ENCODE data around the gene SLC39A10. TPM values are rescaled to one million over a fixed set of nuclear protein-coding genes. Genes with fewer than 3 reads are reported as not detected.
A peak's percentile ranks its signal among the peaks of the same experiment; 100 is the strongest.

SLC39A10 gene
- total RNA-seq, 1 experiment from 2014 or later: 112 TPM

GRCh38 chr2:195756218-195756942 is 99.4 kb downstream of the SLC39A10 start:
- no peak overlapping the region for H3K4me2 ChIP-seq (ENCODE audit: low read depth, low read length, poor library complexity, severe bottlenecking)
- no peaks in the 10 kb centered on the region for H3K4me1 ChIP-seq (ENCODE audit: low read length)
- H3K9ac ChIP-seq (ENCODE audit: low read length): no peak overlapping the region
- DNase-seq: no peak
- no peak overlapping the region for H3K4me3 ChIP-seq (ENCODE audit: low read length)
- H3K27me3 ChIP-seq (ENCODE audit: low read length): no peaks in the 10 kb centered on the region
- no peak overlapping the region for H3K27ac ChIP-seq (ENCODE audit: low read length)
- H3K9me2 ChIP-seq (replicated peaks; ENCODE audit: insufficient read depth, low read length): no peaks in the 10 kb centered on the region
- H3K36me3 ChIP-seq (ENCODE audit: insufficient read depth, low read length): 0 out of 2 replicates have a peak, but pooled peaks cover 4% of the 10 kb centered on the region
- no peaks in the 10 kb centered on the region for H3K79me2 ChIP-seq (ENCODE audit: low read length)
- H3K9me3 ChIP-seq (ENCODE audit: low read length): peaks cover 8% of the 10 kb centered on the region
- no peaks in the 10 kb centered on the region for H4K20me1 ChIP-seq (ENCODE audit: insufficient read depth, low read depth, low read length)
- no peak overlapping the region for H2AFZ ChIP-seq (ENCODE audit: low read length)

GRCh38 chr2:195758846-195759245 is 101.8 kb downstream of the SLC39A10 start:
- Histone ChIP-seq H3K4me1 (ENCODE audit: low read length) (no peaks in the 10 kb centered on the region), H4K20me1 (ENCODE audit: insufficient read depth, low read depth, low read length) (no peaks in the 10 kb centered on the region), H3K27ac (ENCODE audit: low read length) (no peak overlapping the region), H3K9ac (ENCODE audit: low read length) (no peak overlapping the region), H3K27me3 (ENCODE audit: low read length) (no peaks in the 10 kb centered on the region), H3K4me2 (ENCODE audit: low read depth, low read length, poor library complexity, severe bottlenecking) (no peak overlapping the region), H3K9me2 (replicated peaks; ENCODE audit: insufficient read depth, low read length) (no peaks in the 10 kb centered on the region), H3K9me3 (ENCODE audit: low read length) (peaks cover 8% of the 10 kb centered on the region), H2AFZ (ENCODE audit: low read length) (no peak overlapping the region), H3K36me3 (ENCODE audit: insufficient read depth, low read length) (0 out of 2 replicates have a peak, but pooled peaks cover 4% of the 10 kb centered on the region), H3K4me3 (ENCODE audit: low read length) (no peak overlapping the region), H3K79me2 (ENCODE audit: low read length) (no peaks in the 10 kb centered on the region)
- DNase-seq: no peak

GRCh38 chr2:195759877-195760276 is 102.9 kb downstream of the SLC39A10 start:
- no peak overlapping the region for H2AFZ ChIP-seq (ENCODE audit: low read length)
- H3K9me3 ChIP-seq (ENCODE audit: low read length): peaks cover 8% of the 10 kb centered on the region
- no peak for DNase-seq
- H3K27me3 ChIP-seq (ENCODE audit: low read length): no peaks in the 10 kb centered on the region
- no peak overlapping the region for H3K9ac ChIP-seq (ENCODE audit: low read length)
- H3K27ac ChIP-seq (ENCODE audit: low read length): no peak overlapping the region
- 0 out of 2 replicates have a peak, but pooled peaks cover 4% of the 10 kb centered on the region for H3K36me3 ChIP-seq (ENCODE audit: insufficient read depth, low read length)
- no peak overlapping the region for H3K4me2 ChIP-seq (ENCODE audit: low read depth, low read length, poor library complexity, severe bottlenecking)
- no peaks in the 10 kb centered on the region for H3K4me1 ChIP-seq (ENCODE audit: low read length)
- no peaks in the 10 kb centered on the region for H3K79me2 ChIP-seq (ENCODE audit: low read length)
- no peak overlapping the region for H3K4me3 ChIP-seq (ENCODE audit: low read length)
- no peaks in the 10 kb centered on the region for H3K9me2 ChIP-seq (replicated peaks; ENCODE audit: insufficient read depth, low read length)
- no peaks in the 10 kb centered on the region for H4K20me1 ChIP-seq (ENCODE audit: insufficient read depth, low read depth, low read length)

GRCh38 chr2:195763866-195764265 is 106.8 kb downstream of the SLC39A10 start:
- no peaks in the 10 kb centered on the region for H3K4me1 ChIP-seq (ENCODE audit: low read length)
- H4K20me1 ChIP-seq (ENCODE audit: insufficient read depth, low read depth, low read length): no peaks in the 10 kb centered on the region
- H3K27ac ChIP-seq (ENCODE audit: low read length): no peak overlapping the region
- no peaks in the 10 kb centered on the region for H3K9me2 ChIP-seq (replicated peaks; ENCODE audit: insufficient read depth, low read length)
- H3K27me3 ChIP-seq (ENCODE audit: low read length): no peaks in the 10 kb centered on the region
- DNase-seq: no peak
- peaks cover 8% of the 10 kb centered on the region for H3K9me3 ChIP-seq (ENCODE audit: low read length)
- no peaks in the 10 kb centered on the region for H3K36me3 ChIP-seq (ENCODE audit: insufficient read depth, low read length)
- H2AFZ ChIP-seq (ENCODE audit: low read length): no peak overlapping the region
- no peaks in the 10 kb centered on the region for H3K79me2 ChIP-seq (ENCODE audit: low read length)
- no peak overlapping the region for H3K4me2 ChIP-seq (ENCODE audit: low read depth, low read length, poor library complexity, severe bottlenecking)
- H3K4me3 ChIP-seq (ENCODE audit: low read length): no peak overlapping the region
- no peak overlapping the region for H3K9ac ChIP-seq (ENCODE audit: low read length)

- no peaks in the 10 kb centered on the region for H3K9me2 ChIP-seq (replicated peaks; ENCODE audit: insufficient read depth, low read length)
- no peak overlapping the region for H3K27ac ChIP-seq (ENCODE audit: low read length)
- no peaks in the 10 kb centered on the region for H3K36me3 ChIP-seq (ENCODE audit: insufficient read depth, low read length)
- 0 out of 2 replicates have a peak, but pooled peaks cover 2% of the 10 kb centered on the region for H3K27me3 ChIP-seq (ENCODE audit: low read length)
- H3K9ac ChIP-seq (ENCODE audit: low read length): no peak overlapping the region
- no peaks in the 10 kb centered on the region for H3K4me1 ChIP-seq (ENCODE audit: low read length)
- H2AFZ ChIP-seq (ENCODE audit: low read length): no peak overlapping the region
- no peaks in the 10 kb centered on the region for H3K9me3 ChIP-seq (ENCODE audit: low read length)
- no peaks in the 10 kb centered on the region for H4K20me1 ChIP-seq (ENCODE audit: insufficient read depth, low read depth, low read length)
- H3K4me3 ChIP-seq (ENCODE audit: low read length): no peak overlapping the region
- no peaks in the 10 kb centered on the region for H3K79me2 ChIP-seq (ENCODE audit: low read length)
- DNase-seq: no peak
- H3K4me2 ChIP-seq (ENCODE audit: low read depth, low read length, poor library complexity, severe bottlenecking): no peak overlapping the region
These were observed 109.7 kb downstream of the SLC39A10 start for GRCh38 chr2:195766691-195767090.

- peak; percentile 35 for DNase-seq
- Histone ChIP-seq H3K27ac (ENCODE audit: low read length) (no peak overlapping the region), H3K27me3 (ENCODE audit: low read length) (0 out of 2 replicates have a peak, but pooled peaks cover 2% of the 10 kb centered on the region), H2AFZ (ENCODE audit: low read length) (no peak overlapping the region), H3K9ac (ENCODE audit: low read length) (no peak overlapping the region), H3K4me1 (ENCODE audit: low read length) (no peaks in the 10 kb centered on the region), H3K9me2 (replicated peaks; ENCODE audit: insufficient read depth, low read length) (no peaks in the 10 kb centered on the region), H3K4me3 (ENCODE audit: low read length) (no peak overlapping the region), H3K79me2 (ENCODE audit: low read length) (no peaks in the 10 kb centered on the region), H3K4me2 (ENCODE audit: low read depth, low read length, poor library complexity, severe bottlenecking) (no peak overlapping the region), H3K9me3 (ENCODE audit: low read length) (no peaks in the 10 kb centered on the region), H3K36me3 (ENCODE audit: insufficient read depth, low read length) (no peaks in the 10 kb centered on the region), H4K20me1 (ENCODE audit: insufficient read depth, low read depth, low read length) (no peaks in the 10 kb centered on the region)
These were observed 111.4 kb downstream of the SLC39A10 start for GRCh38 chr2:195768431-195768830.

- no peak for DNase-seq
- Histone ChIP-seq H3K4me1 (ENCODE audit: low read length) (no peaks in the 10 kb centered on the region), H2AFZ (ENCODE audit: low read length) (no peak overlapping the region), H3K27me3 (ENCODE audit: low read length) (0 out of 2 replicates have a peak, but pooled peaks cover 2% of the 10 kb centered on the region), H4K20me1 (ENCODE audit: insufficient read depth, low read depth, low read length) (no peaks in the 10 kb centered on the region), H3K9ac (ENCODE audit: low read length) (no peak overlapping the region), H3K9me3 (ENCODE audit: low read length) (no peaks in the 10 kb centered on the region), H3K27ac (ENCODE audit: low read length) (no peak overlapping the region), H3K4me2 (ENCODE audit: low read depth, low read length, poor library complexity, severe bottlenecking) (no peak overlapping the region), H3K79me2 (ENCODE audit: low read length) (no peaks in the 10 kb centered on the region), H3K36me3 (ENCODE audit: insufficient read depth, low read length) (no peaks in the 10 kb centered on the region), H3K4me3 (ENCODE audit: low read length) (no peak overlapping the region), H3K9me2 (replicated peaks; ENCODE audit: insufficient read depth, low read length) (no peaks in the 10 kb centered on the region)
These were observed 112.9 kb downstream of the SLC39A10 start for GRCh38 chr2:195769975-195770374.

GRCh38 chr2:195779491-195779890 is 122.5 kb downstream of the SLC39A10 start:
- no peaks in the 10 kb centered on the region for H3K27me3 ChIP-seq (ENCODE audit: low read length)
- H3K4me3 ChIP-seq (ENCODE audit: low read length): no peak overlapping the region
- H2AFZ ChIP-seq (ENCODE audit: low read length): no peak overlapping the region
- peaks cover 5% of the 10 kb centered on the region for H3K4me1 ChIP-seq (ENCODE audit: low read length)
- H3K9me2 ChIP-seq (replicated peaks; ENCODE audit: insufficient read depth, low read length): no peaks in the 10 kb centered on the region
- H3K4me2 ChIP-seq (ENCODE audit: low read depth, low read length, poor library complexity, severe bottlenecking): no peak overlapping the region
- H3K27ac ChIP-seq (ENCODE audit: low read length): no peak overlapping the region
- no peak overlapping the region for H3K9ac ChIP-seq (ENCODE audit: low read length)
- DNase-seq: no peak
- no peaks in the 10 kb centered on the region for H3K79me2 ChIP-seq (ENCODE audit: low read length)
- no peaks in the 10 kb centered on the region for H3K36me3 ChIP-seq (ENCODE audit: insufficient read depth, low read length)
- H3K9me3 ChIP-seq (ENCODE audit: low read length): no peaks in the 10 kb centered on the region
- H4K20me1 ChIP-seq (ENCODE audit: insufficient read depth, low read depth, low read length): no peaks in the 10 kb centered on the region
